H1 (cell line): ENCODE results near the gene TAS1R3. TPM values are rescaled to one million over a fixed set of nuclear protein-coding genes. Genes with fewer than 3 reads are reported as not detected.
A peak's percentile ranks its signal among the peaks of the same experiment; 100 is the strongest.

Source experiments
- CTCF ChIA-PET: fragments of 300-600 bp; sonication (Branson Sonifier 250); formaldehyde crosslinking; loops from one replicate; lab custom pipeline; 2021; ENCODE audit not compliant: partially characterized antibody; lab: Charles Lee
- POLR2A ChIA-PET: fragments of 300-600 bp; sonication (Branson Sonifier 250); formaldehyde crosslinking; loops from one replicate; lab custom pipeline; 2021; ENCODE audit warnings: inconsistent platforms; ENCODE audit not compliant: partially characterized antibody; lab: Charles Lee
- DNase-seq, 2 experiments: peaks; one replicate each; pipeline versions ENCODE4 v3.0.0 to v3.0.0-alpha.2; 2010 to 2022; ENCODE audit warnings: low spot score in 2 of 2, low read depth in 1 of 2, mixed read lengths in 1 of 2
- FAIRE-seq: peaks from 2 replicates; lab custom pipeline; 2011; peaks lifted over from hg19 to GRCh38; lab: Jason Lieb, UNC
- H2AFZ ChIP-seq: 2 replicates; pipeline ENCODE4 v1.8.1; 2012; ENCODE audit warnings: low read length, inconsistent platforms
- H2AK5ac ChIP-seq: 2 replicates; pipeline ENCODE4 v1.6.1; 2013; ENCODE audit warnings: low read depth, low read length
- H2BK120ac ChIP-seq: replicated peaks from 2 replicates; pipeline ENCODE3; 2013; ENCODE audit warnings: low read depth, low read length, inconsistent platforms
- H2BK12ac ChIP-seq: 2 replicates; pipeline ENCODE4 v1.6.1; 2013; ENCODE audit warnings: low read depth, low read length
- H2BK15ac ChIP-seq: 2 replicates; pipeline ENCODE4 v1.6.1; 2013; ENCODE audit warnings: low read length
- H2BK20ac ChIP-seq: 2 replicates; pipeline ENCODE4 v1.6.1; 2013; ENCODE audit warnings: low read length
- H2BK5ac ChIP-seq: 2 replicates; pipeline ENCODE4 v1.6.1; 2013; ENCODE audit warnings: low read depth, low read length
- H3K14ac ChIP-seq: 2 replicates; pipeline ENCODE4 v1.6.1; 2013; ENCODE audit warnings: inconsistent platforms; ENCODE audit not compliant: insufficient read length
- H3K18ac ChIP-seq: 2 replicates; pipeline ENCODE4 v1.6.1; 2013; ENCODE audit warnings: low read length; ENCODE audit errors: extremely low read depth
- H3K23ac ChIP-seq: 2 replicates; pipeline ENCODE4 v1.6.1; 2013; ENCODE audit warnings: inconsistent platforms; ENCODE audit not compliant: insufficient read length
- H3K23me2 ChIP-seq: 2 replicates; pipeline ENCODE4 v1.6.1; 2013; ENCODE audit warnings: low read depth, low read length
- H3K27ac ChIP-seq: 2 replicates; pipeline ENCODE4 v1.6.1; 2011; ENCODE audit warnings: low read depth, low read length, inconsistent platforms
- H3K27me3 ChIP-seq, 4 experiments: replicated peaks in 1 of 4; 1 replicate in 1 of 4; 2 replicates in 3 of 4; pipeline versions ENCODE4 v1.6.1 to v1.8.1; 2011 to 2013; ENCODE audit warnings: low read length in 3 of 4, mild to moderate bottlenecking in 3 of 4, inconsistent platforms in 2 of 4, mixed read lengths in 2 of 4, moderate library complexity in 1 of 4; ENCODE audit not compliant: control insufficient read depth in 3 of 4, insufficient read depth in 3 of 4; ENCODE audit errors: extremely low read depth in 1 of 4
- H3K36me3 ChIP-seq, 4 experiments: 2 replicates each; pipeline versions ENCODE4 v1.6.1 to v1.8.1; 2011 to 2013; ENCODE audit warnings: mild to moderate bottlenecking in 4 of 4, low read length in 3 of 4, moderate library complexity in 2 of 4, control low read depth in 1 of 4, inconsistent platforms in 1 of 4; ENCODE audit not compliant: insufficient read depth in 4 of 4, control insufficient read depth in 2 of 4
- H3K4ac ChIP-seq: replicated peaks from 2 replicates; pipeline ENCODE3; 2013; ENCODE audit warnings: low read length, low read depth, mixed read lengths, inconsistent platforms; ENCODE audit not compliant: insufficient read length
- H3K4me1 ChIP-seq, 4 experiments: replicated peaks in 1 of 4; 1 replicate in 1 of 4; 2 replicates in 3 of 4; pipeline versions ENCODE4 v1.6.1 to v1.8.1; 2011 to 2013; ENCODE audit warnings: low read length in 3 of 4, inconsistent platforms in 2 of 4, mixed read lengths in 1 of 4; ENCODE audit not compliant: insufficient read depth in 4 of 4, control insufficient read depth in 3 of 4
- H3K4me2 ChIP-seq, 2 experiments: 2 replicates each; pipeline versions ENCODE4 v1.6.1 to v1.8.1; 2011 to 2013; ENCODE audit warnings: low read depth in 2 of 2, low read length in 2 of 2, control low read depth in 1 of 2, inconsistent platforms in 1 of 2, mild to moderate bottlenecking in 1 of 2; ENCODE audit not compliant: insufficient read depth in 1 of 2
- H3K4me3 ChIP-seq, 4 experiments: fragments of 200-600, 300-600 bp in 1 of 4; sonication (generic), shearing (Covaris generic), sonication (Bioruptor Twin) in 1 of 4; 2 replicates each; pipeline versions ENCODE4 v1.5.1 to v1.8.1; 2011 to 2016; ENCODE audit warnings: low read length in 4 of 4, low read depth in 3 of 4, control low read depth in 2 of 4, inconsistent platforms in 2 of 4, mild to moderate bottlenecking in 2 of 4, mixed read lengths in 1 of 4, moderate library complexity in 1 of 4; ENCODE audit not compliant: insufficient read depth in 2 of 4; ENCODE audit errors: extremely low read depth in 1 of 4
- H3K56ac ChIP-seq: replicated peaks from 2 replicates; pipeline ENCODE3; 2013; ENCODE audit warnings: low read depth, mild to moderate bottlenecking, mixed read lengths, low read length, inconsistent platforms; ENCODE audit not compliant: insufficient read length
- H3K79me1 ChIP-seq: 2 replicates; pipeline ENCODE4 v1.6.1; 2013; ENCODE audit warnings: low read depth, low read length, control low read depth
- H3K79me2 ChIP-seq, 2 experiments: 2 replicates each; pipeline versions ENCODE4 v1.6.1 to v1.8.1; 2012 to 2013; ENCODE audit warnings: low read length in 2 of 2, mild to moderate bottlenecking in 2 of 2, inconsistent platforms in 1 of 2; ENCODE audit not compliant: insufficient read depth in 2 of 2, control insufficient read depth in 1 of 2
- H3K9ac ChIP-seq, 4 experiments: replicated peaks in 1 of 4; 1 replicate in 1 of 4; 2 replicates in 3 of 4; pipeline versions ENCODE4 v1.6.1 to v1.8.1; 2011 to 2013; ENCODE audit warnings: low read depth in 3 of 4, low read length in 3 of 4, control low read depth in 2 of 4, mild to moderate bottlenecking in 2 of 4, moderate library complexity in 2 of 4, inconsistent platforms in 1 of 4; ENCODE audit errors: extremely low read depth in 1 of 4
- H3K9me3 ChIP-seq, 2 experiments: 2 replicates each; pipeline versions ENCODE4 v1.6.1 to v1.8.1; 2012 to 2013; ENCODE audit warnings: mild to moderate bottlenecking in 2 of 2, moderate library complexity in 2 of 2, control low read depth in 1 of 2, inconsistent platforms in 1 of 2, low read depth in 1 of 2, low read length in 1 of 2, mixed read lengths in 1 of 2; ENCODE audit not compliant: insufficient read depth in 2 of 2
- H4K20me1 ChIP-seq, 2 experiments: replicated peaks in 1 of 2; 2 replicates each; pipeline versions ENCODE3 to v1.8.1; 2011 to 2013; ENCODE audit warnings: inconsistent platforms in 2 of 2, low read length in 2 of 2, mild to moderate bottlenecking in 1 of 2; ENCODE audit not compliant: insufficient read depth in 2 of 2, control insufficient read depth in 1 of 2
- H4K5ac ChIP-seq: 2 replicates; pipeline ENCODE4 v1.6.1; 2013; ENCODE audit warnings: low read length, low read depth, mixed read lengths, inconsistent platforms; ENCODE audit not compliant: insufficient read length
- H4K8ac ChIP-seq: 2 replicates; pipeline ENCODE4 v1.8.0; 2013; ENCODE audit warnings: mild to moderate bottlenecking, moderate library complexity, low read length, inconsistent platforms; ENCODE audit not compliant: insufficient read depth; ENCODE audit errors: extremely low read depth
- H4K91ac ChIP-seq: replicated peaks from 2 replicates; pipeline ENCODE3; 2013; ENCODE audit warnings: low read length, mixed read lengths, inconsistent platforms; ENCODE audit not compliant: insufficient read length
- CBX5 ChIP-seq: fragments of 300-800, 300-1000 bp; sonication (generic); IDR thresholded peaks from 2 replicates; pipeline ENCODE4 v1.7.1; 2016; ENCODE audit warnings: antibody characterized with exemption, low read length, low read depth
- CBX8 ChIP-seq: fragments of 300-800, 300-1000 bp; sonication (generic); IDR thresholded peaks from 2 replicates; pipeline ENCODE4 v1.7.1; 2016; ENCODE audit warnings: low read depth, low read length, borderline replicate concordance
- EP300 ChIP-seq, 2 experiments: IDR thresholded peaks; 1 replicate in 1 of 2; 2 replicates in 1 of 2; pipeline ENCODE4 v1.6.1; 2011 to 2012; ENCODE audit warnings: low read depth in 2 of 2, low read length in 2 of 2, mild to moderate bottlenecking in 2 of 2, borderline replicate concordance in 1 of 2, inconsistent platforms in 1 of 2, moderate library complexity in 1 of 2
- EZH2 ChIP-seq: fragments of 200-600 bp; sonication (generic); IDR thresholded peaks from 2 replicates; pipeline ENCODE4 v1.7.1; 2012; ENCODE audit warnings: low read depth, mild to moderate bottlenecking, moderate library complexity, low read length, inconsistent platforms; ENCODE audit not compliant: severe bottlenecking
- HDAC6 ChIP-seq: IDR thresholded peaks from one replicate; pipeline ENCODE4 v1.7.1; 2012; ENCODE audit warnings: low read depth, mild to moderate bottlenecking, inconsistent platforms, low read length, moderate library complexity
- KDM5A ChIP-seq: fragments of 200-600 bp; IDR thresholded peaks from 2 replicates; pipeline ENCODE4 v1.7.1; 2012; ENCODE audit warnings: mild to moderate bottlenecking, low read length, inconsistent platforms, mixed read lengths
- MAFK ChIP-seq: IDR thresholded peaks from 2 replicates; pipeline ENCODE4 v1.6.1; 2012; ENCODE audit warnings: low read depth, mild to moderate bottlenecking, improper control_type of control experiment, low read length
- NANOG ChIP-seq: IDR thresholded peaks from 2 replicates; pipeline ENCODE4 v1.6.1; 2011; ENCODE audit warnings: low read length, low read depth, mild to moderate bottlenecking, inconsistent platforms; ENCODE audit not compliant: insufficient read depth, poor library complexity, severe bottlenecking
- RFX5 ChIP-seq: IDR thresholded peaks from 2 replicates; pipeline ENCODE4 v1.6.1; 2011; ENCODE audit warnings: low read depth, low read length, improper control_type of control experiment, borderline replicate concordance
- SP4 ChIP-seq: IDR thresholded peaks from 2 replicates; pipeline ENCODE4 v1.6.1; 2012; ENCODE audit warnings: low read length, inconsistent platforms
- whole genome bisulfite sequencing, 2 experiments: shearing (Covaris generic) in 1 of 2; methylation state at CpG; one replicate each; pipeline versions ENCODE4 v1.1.6 to v1.1.7; 2013 to 2015; ENCODE audit warnings: low lambda C conversion rate in 2 of 2, mixed read lengths in 2 of 2, inconsistent platforms in 1 of 2, low coverage in 1 of 2, missing lambda C conversion rate in 1 of 2; ENCODE audit not compliant: insufficient replicate concordance in 2 of 2, insufficient coverage in 1 of 2, insufficient read length in 1 of 2; ENCODE audit errors: extremely low coverage in 1 of 2, missing lambda C conversion rate in 1 of 2; 5-methylcytosine and 5-hydroxymethylcytosine counted together
- polyA plus RNA-seq, 7 experiments: library from polyadenylated mRNA; depleted of rRNA in 3 of 7; stranded (reverse) in 5 of 7; unstranded in 2 of 7; fragments of >200 nt in 5 of 7; fragments of 200-250 nt in 2 of 7; gene quantifications; 1 replicate in 5 of 7; 2 replicates in 1 of 7; 4 replicates in 1 of 7; pipeline versions ENCODE4 v1.2.1 to v1.2.3, GENCODE V29; 2011 to 2013; ENCODE audit warnings: missing spikeins in 2 of 7, mixed read lengths in 2 of 7
- total RNA-seq: library from RNA; stranded (reverse); fragmentation: NEBNext Ultra II Directional; extraction: Animal tissue kit (Norgen Biotek cat#: 25700); gene quantifications from 2 replicates; pipeline ENCODE4 v1.2.1, GENCODE V29; 2021
- TF ChIP-seq, protein P1 (sequence below): IDR thresholded peaks from 2 replicates; pipeline ENCODE4 v1.6.1; 2011; ENCODE audit warnings: low read depth, mild to moderate bottlenecking, low read length; ENCODE audit not compliant: insufficient read depth

TAS1R3 gene
- total and polyA plus RNA-seq, 2 of the 8 experiments (the other 6 are each of a cell fraction or from before 2014, with no cell fraction given): 0.03 to 0.19 TPM

DNA sequence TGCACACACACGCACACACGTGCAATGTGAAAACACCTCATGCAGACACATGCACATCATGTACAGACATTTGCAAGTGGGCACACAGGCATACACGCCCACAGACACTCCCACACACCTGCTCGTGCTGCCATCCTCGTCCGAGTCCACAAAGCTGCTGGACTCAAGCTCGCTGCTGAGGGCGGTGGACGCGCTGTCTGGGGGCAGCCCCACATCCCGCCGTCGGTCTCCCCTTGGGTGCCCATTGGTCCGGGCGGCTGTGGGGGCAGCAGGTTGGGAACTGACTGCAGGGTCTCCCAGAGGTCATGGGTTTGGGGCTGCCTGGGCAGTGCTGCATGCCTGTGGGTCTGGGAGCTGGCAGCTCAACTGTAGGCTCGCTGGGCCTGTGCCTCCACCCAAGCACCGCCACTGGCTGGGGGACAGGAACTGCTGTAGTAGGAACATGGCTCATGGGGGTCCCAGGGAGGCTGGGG lies 10.5 kb downstream of the TAS1R3 start:
- POLR2A ChIA-PET: interaction anchor here (0.8 to 1.3 kb wide), 4 partner anchors 12 to 33 kb away, joined by 3 to 4 read pairs (median 3); partner anchors contain the start of gene AURKAIP1
- H3K79me2 ChIP-seq: peaks cover 0 to 12% of the 10 kb centered on the region in 2 experiments; a peak in 1 of 4 replicates
- no peak overlapping the region for H3K23ac ChIP-seq
- H3K9ac ChIP-seq: no peak overlapping the region
- H4K91ac ChIP-seq: no peak overlapping the region
- 98% methylated on average over 17 of the region's 17 CpGs; no CpG with 5 or more reads in 1 of the 2 experiments for WGBS, 2 experiments
- H2BK120ac ChIP-seq: no peak overlapping the region
- no peak for FAIRE-seq
- no peak overlapping the region for H2AFZ ChIP-seq
- H3K79me1 ChIP-seq: peaks cover 20% of the 10 kb centered on the region
- no peak overlapping the region for H2BK20ac ChIP-seq
- H3K23me2 ChIP-seq: peaks cover 1% of the 10 kb centered on the region; the same call in 1 of the 2 replicates
- H3K4me1 ChIP-seq: peaks cover 0 to 2% (median 0%) of the 10 kb centered on the region in 4 experiments; a peak in 3 of 7 replicates
- no peaks in the 10 kb centered on the region; a peak in 1 of 7 replicates for H3K27me3 ChIP-seq
- no peak overlapping the region for H3K56ac ChIP-seq
- peak overlapping the region; percentile 16 for H3K14ac ChIP-seq
- H2BK15ac ChIP-seq: no peak overlapping the region
- H2BK5ac ChIP-seq: no peak overlapping the region; the same call in 1 of the 2 replicates
- H3K4me3 ChIP-seq: no peak overlapping the region
- no peak overlapping the region for H3K18ac ChIP-seq
- H3K36me3 ChIP-seq: peaks cover 2 to 36% (median 15%) of the 10 kb centered on the region in 4 experiments; a peak in 7 of 8 replicates
- no peak overlapping the region for H2AK5ac ChIP-seq
- DNase-seq: no peak
- H3K4me2 ChIP-seq: no peak overlapping the region
- no peak overlapping the region for H2BK12ac ChIP-seq
- no peak overlapping the region for H4K5ac ChIP-seq
- CTCF ChIA-PET: interaction anchor here (0.8 to 1.5 kb wide), 4 partner anchors 24 to 50 kb away, joined by 3 to 5 read pairs (median 4); partner anchors contain the start of gene AURKAIP1
- no peak overlapping the region for H3K4ac ChIP-seq
- no peak overlapping the region for H4K8ac ChIP-seq
- H4K20me1 ChIP-seq: peaks cover 21 to 45% of the 10 kb centered on the region in 2 experiments
- H3K27ac ChIP-seq: no peak overlapping the region
- peaks cover 0 to 5% of the 10 kb centered on the region in 2 experiments; a peak in 1 of 4 replicates for H3K9me3 ChIP-seq
- TF ChIP-seq, protein P1, sequence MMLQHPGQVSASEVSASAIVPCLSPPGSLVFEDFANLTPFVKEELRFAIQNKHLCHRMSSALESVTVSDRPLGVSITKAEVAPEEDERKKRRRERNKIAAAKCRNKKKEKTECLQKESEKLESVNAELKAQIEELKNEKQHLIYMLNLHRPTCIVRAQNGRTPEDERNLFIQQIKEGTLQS: no peak
- TF ChIP-seq SP4 (no peak), EP300 (IDR thresholded peaks at IDR 0.05; ENCODE audit: borderline replicate concordance in 1 of 2, low read depth in 2 of 2, low read length in 2 of 2) (no peak), CBX8 (no peak), CBX5 (no peak), HDAC6 (no peak), EZH2 (no peak), KDM5A (no peak), MAFK (no peak), RFX5 (no peak), NANOG (no peak)
